HepG2 (cell line): ENCODE data around the gene C5. TPM values are rescaled to one million over a fixed set of nuclear protein-coding genes. Genes with fewer than 3 reads are reported as not detected.

Experiments used
- ATAC-seq: fragments of 200-7000 bp; cut with Tn5 transposase; 3 replicates; pipeline ENCODE4 v1.9.1; 2020; ENCODE audit warnings: mild to moderate bottlenecking, moderate library complexity
- BruUV-seq: library from RNA; stranded (reverse); fragments of 400-500 nt; replicated peaks from 2 replicates; lab custom pipeline; 2021; lab: Mats Ljungman, UMichigan
- CTCF ChIA-PET: fragments of 300-600 bp; formaldehyde crosslinking; extraction: SDS; loops from one replicate; lab custom pipeline; 2021; ENCODE audit warnings: low total read pairs, inconsistent platforms, low intra/inter-chr PET ratio; lab: Yijun Ruan, JAX
- POLR2A ChIA-PET: fragments of 350-600 bp; sonication (Branson Sonifier 250); formaldehyde crosslinking; loops from one replicate; lab custom pipeline; 2020; ENCODE audit warnings: antibody characterized with exemption, inconsistent platforms; lab: Yijun Ruan, JAX
- DNase-seq: peaks from one replicate; pipeline ENCODE4 v3.0.0-alpha.2; 2015; ENCODE audit warnings: low spot score
- FAIRE-seq: peaks from 3 replicates; lab custom pipeline; 2011; peaks lifted over from hg19 to GRCh38; lab: Jason Lieb, UNC
- H2AFZ ChIP-seq: one replicate; pipeline ENCODE4 v1.6.1; 2011; ENCODE audit warnings: low read length, inconsistent platforms
- H3K27ac ChIP-seq: fragments of 300-600 bp; 3 replicates; pipeline ENCODE4 v1.8.0; 2011; ENCODE audit warnings: mixed run types, mild to moderate bottlenecking, mixed read lengths, low read length, inconsistent platforms; ENCODE audit not compliant: insufficient read depth; ENCODE audit errors: extremely low read length
- H3K27me3 ChIP-seq, 2 experiments: fragments of 200-600 bp in 1 of 2; 2 replicates in 1 of 2; 3 replicates in 1 of 2; pipeline versions ENCODE4 v1.6.0 to v1.8.0; 2011; ENCODE audit warnings: low read length in 2 of 2, mild to moderate bottlenecking in 2 of 2, moderate library complexity in 2 of 2, inconsistent platforms in 1 of 2; ENCODE audit not compliant: insufficient read depth in 2 of 2, control insufficient read depth in 1 of 2
- H3K36me3 ChIP-seq, 2 experiments: fragments of 200-600 bp in 1 of 2; replicated peaks in 1 of 2; 2 replicates in 1 of 2; 3 replicates in 1 of 2; pipeline versions ENCODE4 v1.5.1 to v1.8.0; 2011; ENCODE audit warnings: low read length in 2 of 2, inconsistent platforms in 1 of 2; ENCODE audit not compliant: insufficient read depth in 2 of 2, control insufficient read depth in 1 of 2
- H3K4me1 ChIP-seq: 2 replicates; pipeline ENCODE4 v1.5.1; 2012; ENCODE audit warnings: low read length, inconsistent platforms; ENCODE audit not compliant: insufficient read depth
- H3K4me2 ChIP-seq: 2 replicates; pipeline ENCODE4 v1.6.0; 2011; ENCODE audit warnings: low read depth, low read length, inconsistent platforms
- H3K4me3 ChIP-seq, 3 experiments: fragments of 200-600 bp in 1 of 3; sonication (generic), shearing (Covaris generic) in 1 of 3; replicated peaks in 1 of 3; 2 replicates each; pipeline ENCODE4 v1.5.1; 2011 to 2016; ENCODE audit warnings: low read length in 3 of 3, inconsistent platforms in 2 of 3, low read depth in 2 of 3, mild to moderate bottlenecking in 2 of 3, control low read depth in 1 of 3, mixed read lengths in 1 of 3; ENCODE audit not compliant: insufficient read depth in 1 of 3
- H3K79me2 ChIP-seq: one replicate; pipeline ENCODE4 v1.6.1; 2011; ENCODE audit warnings: low read length, inconsistent platforms; ENCODE audit not compliant: insufficient read depth
- H3K9ac ChIP-seq: 2 replicates; pipeline ENCODE4 v1.6.0; 2011; ENCODE audit warnings: mild to moderate bottlenecking, low read depth, low read length, inconsistent platforms; ENCODE audit not compliant: insufficient read depth
- H3K9me3 ChIP-seq: 2 replicates; pipeline ENCODE4 v1.5.1; 2012; ENCODE audit warnings: mild to moderate bottlenecking, low read length
- H4K20me1 ChIP-seq: 2 replicates; pipeline ENCODE4 v1.6.0; 2011; ENCODE audit warnings: inconsistent platforms, mild to moderate bottlenecking, low read length, moderate library complexity; ENCODE audit not compliant: insufficient read depth
- GATAD2A ChIP-seq: IDR thresholded peaks from 2 replicates; pipeline ENCODE4 v1.6.1; 2016
- KAT2B ChIP-seq: fragments of 150-350 bp; IDR thresholded peaks from 2 replicates; pipeline ENCODE4 v1.6.1; 2014; ENCODE audit warnings: low read depth, low read length, borderline replicate concordance
- MAFK ChIP-seq, 2 experiments: IDR thresholded peaks in 1 of 2; conservative IDR thresholded peaks in 1 of 2; 2 replicates each; pipeline ENCODE4 v1.6.1; 2011; ENCODE audit warnings: improper control_type of control experiment in 2 of 2, low read length in 2 of 2
- NFIC ChIP-seq: IDR thresholded peaks from 2 replicates; pipeline ENCODE4 v1.6.1; 2012; ENCODE audit warnings: mild to moderate bottlenecking, low read length, inconsistent platforms
- PATZ1 ChIP-seq: sonication (generic); formaldehyde crosslinking; IDR thresholded peaks from 2 replicates; pipeline ENCODE4 v1.4.0; 2020; ENCODE audit warnings: missing genetic modification reagents
- SIN3A ChIP-seq: IDR thresholded peaks from 2 replicates; pipeline ENCODE4 v1.6.1; 2011; ENCODE audit warnings: low read depth, mild to moderate bottlenecking, control low read depth, low read length, borderline replicate concordance
- SMYD3 ChIP-seq: sonication (generic); formaldehyde crosslinking; IDR thresholded peaks from 2 replicates; pipeline ENCODE4 v1.8.1; 2023; ENCODE audit warnings: mild to moderate bottlenecking, missing genetic modification reagents
- SNRNP70 ChIP-seq: fragments of 200-400 bp; formaldehyde crosslinking; IDR thresholded peaks from 2 replicates; pipeline ENCODE4 v1.6.1; 2017; ENCODE audit warnings: mild to moderate bottlenecking, low read depth, low read length, moderate library complexity
- SRSF1 ChIP-seq: fragments of 200-400 bp; formaldehyde crosslinking; optimal IDR thresholded peaks from 2 replicates; pipeline ENCODE3; 2017; ENCODE audit warnings: mild to moderate bottlenecking, low read depth, low read length, moderate library complexity
- ZBTB33 ChIP-seq: sonication (generic); formaldehyde crosslinking; IDR thresholded peaks from 2 replicates; pipeline ENCODE4 v1.4.0; 2020; ENCODE audit warnings: missing genetic modification reagents
- ZFX ChIP-seq: sonication (generic); formaldehyde crosslinking; IDR thresholded peaks from 2 replicates; pipeline ENCODE4 v1.4.0; 2020; ENCODE audit warnings: mild to moderate bottlenecking, low read depth, missing genetic modification reagents, moderate library complexity
- ZNF335 ChIP-seq: sonication (generic); formaldehyde crosslinking; IDR thresholded peaks from 2 replicates; pipeline ENCODE4 v1.4.0; 2020; ENCODE audit warnings: missing genetic modification reagents
- ZNF34 ChIP-seq: sonication (generic); formaldehyde crosslinking; IDR thresholded peaks from 2 replicates; pipeline ENCODE4 v1.4.0; 2020; ENCODE audit warnings: mild to moderate bottlenecking, missing genetic modification reagents, borderline replicate concordance
- ZNF496 ChIP-seq: sonication (generic); formaldehyde crosslinking; IDR thresholded peaks from 2 replicates; pipeline ENCODE4 v1.8.1; 2023; ENCODE audit warnings: mild to moderate bottlenecking, moderate library complexity, missing genetic modification reagents; ENCODE audit not compliant: insufficient replicate concordance
- ZNF547 ChIP-seq: sonication (generic); formaldehyde crosslinking; IDR thresholded peaks from 2 replicates; pipeline ENCODE4 v1.5.1; 2020; ENCODE audit warnings: mild to moderate bottlenecking, missing genetic modification reagents
- WGBS: methylation state at CpG from one replicate; pipeline ENCODE4 v1.1.6; 2017; ENCODE audit warnings: low lambda C conversion rate; 5-methylcytosine and 5-hydroxymethylcytosine counted together
- in situ Hi-C: cut with HindIII; loops from 2 replicates; pipeline ENCODE4 v1.10.0; 2017; ENCODE audit warnings: low pct_unique_long_range_greater_than_20kb; ENCODE audit not compliant: extremely low pct_ligation_motif_present
- intact Hi-C: fragments of 100-400 bp; cut with micrococcal nuclease; formaldehyde crosslinking; loops from one replicate; pipeline ENCODE4 v1.10.0; 2022; ENCODE audit not compliant: unreplicated experiment
- polyA plus RNA-seq, 8 experiments: library from polyadenylated mRNA; depleted of rRNA in 3 of 8; stranded (reverse) in 7 of 8; unstranded in 1 of 8; fragments of >200 nt; fragmentation: Illumina TruSeq in 4 of 8; extraction: Trizol in 4 of 8; gene quantifications; 2 replicates each; pipeline versions ENCODE4 v1.2.1 to v1.2.3, GENCODE V29; 2011 to 2016; ENCODE audit warnings: low read depth in 4 of 8, missing spikeins in 1 of 8, mixed read lengths in 1 of 8; ENCODE audit not compliant: insufficient read depth in 1 of 8
- total RNA-seq, 5 experiments: library from RNA; depleted of rRNA; stranded (reverse); fragments of >200 nt; fragmentation: Illumina TruSeq; extraction: Trizol; gene quantifications; 2 replicates each; pipeline ENCODE4 v1.2.3, GENCODE V29; 2016; ENCODE audit warnings: low read depth in 1 of 5
- TF ChIP-seq, protein P1 (sequence below): IDR thresholded peaks from 2 replicates; pipeline ENCODE4 v1.6.1; 2016
- TF ChIP-seq, protein P2 (sequence below): fragments of 450-650 bp; IDR thresholded peaks from 2 replicates; pipeline ENCODE4 v1.6.1; 2016

The C5 gene
- total and polyA plus RNA-seq, 2 of the 13 experiments (the other 11 are each of a cell fraction or from before 2014, with no cell fraction given): 57.6 to 192 TPM

- H4K20me1 ChIP-seq: no peaks in the 10 kb centered on the region
- ATAC-seq (no peak), FAIRE-seq (no peak), DNase-seq (no peak)
- 88% methylated on average over 8 of the region's 8 CpGs for WGBS
- H3K9me3 ChIP-seq: no peaks in the 10 kb centered on the region
- H3K27ac ChIP-seq: no peak overlapping the region
- POLR2A ChIA-PET: no interaction called here
- H3K4me3 ChIP-seq: no peak overlapping the region
- H3K36me3 ChIP-seq: peaks cover 16 to 34% of the 10 kb centered on the region in 2 experiments
- BruUV-seq: no TSS peak
- no peak overlapping the region for H3K4me2 ChIP-seq
- in situ Hi-C loops (no loop called here), intact Hi-C loops (no loop called here)
- H3K9ac ChIP-seq: no peak overlapping the region
- no peaks in the 10 kb centered on the region for H3K27me3 ChIP-seq
- no peak overlapping the region for H2AFZ ChIP-seq
- no peaks in the 10 kb centered on the region for H3K4me1 ChIP-seq
- no peaks in the 10 kb centered on the region for H3K79me2 ChIP-seq
- CTCF ChIA-PET: no interaction called here
- no peak for TF ChIP-seq GATAD2A (CRISPR knock-in tag)
- TF ChIP-seq ZNF335 (CRISPR knock-in tag): no peak
- TF ChIP-seq ZFX (CRISPR knock-in tag): no peak
- TF ChIP-seq ZNF547: no peak
- no peak for TF ChIP-seq ZNF34 (CRISPR knock-in tag)
- no peak for TF ChIP-seq MAFK (conservative IDR thresholded peaks at IDR 0.05 in 1 of 2, IDR thresholded peaks at IDR 0.05 in 1 of 2; ENCODE audit: low read length in 2 of 2)
- no peak for TF ChIP-seq SNRNP70
- no peak for TF ChIP-seq KAT2B
- TF ChIP-seq PATZ1: no peak
- no peak for TF ChIP-seq ZBTB33
- TF ChIP-seq SMYD3 (CRISPR knock-in tag): no peak
- no peak for TF ChIP-seq SRSF1
- no peak for TF ChIP-seq ZNF496 (CRISPR knock-in tag)
- TF ChIP-seq SIN3A: no peak
- TF ChIP-seq, protein P1, sequence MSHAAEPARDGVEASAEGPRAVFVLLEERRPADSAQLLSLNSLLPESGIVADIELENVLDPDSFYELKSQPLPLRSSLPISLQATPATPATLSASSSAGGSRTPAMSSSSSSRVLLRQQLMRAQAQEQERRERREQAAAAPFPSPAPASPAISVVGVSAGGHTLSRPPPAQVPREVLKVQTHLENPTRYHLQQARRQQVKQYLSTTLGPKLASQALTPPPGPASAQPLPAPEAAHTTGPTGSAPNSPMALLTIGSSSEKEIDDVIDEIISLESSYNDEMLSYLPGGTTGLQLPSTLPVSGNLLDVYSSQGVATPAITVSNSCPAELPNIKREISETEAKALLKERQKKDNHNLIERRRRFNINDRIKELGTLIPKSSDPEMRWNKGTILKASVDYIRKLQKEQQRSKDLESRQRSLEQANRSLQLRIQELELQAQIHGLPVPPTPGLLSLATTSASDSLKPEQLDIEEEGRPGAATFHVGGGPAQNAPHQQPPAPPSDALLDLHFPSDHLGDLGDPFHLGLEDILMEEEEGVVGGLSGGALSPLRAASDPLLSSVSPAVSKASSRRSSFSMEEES (CRISPR knock-in tag): no peak
- TF ChIP-seq, protein P2, sequence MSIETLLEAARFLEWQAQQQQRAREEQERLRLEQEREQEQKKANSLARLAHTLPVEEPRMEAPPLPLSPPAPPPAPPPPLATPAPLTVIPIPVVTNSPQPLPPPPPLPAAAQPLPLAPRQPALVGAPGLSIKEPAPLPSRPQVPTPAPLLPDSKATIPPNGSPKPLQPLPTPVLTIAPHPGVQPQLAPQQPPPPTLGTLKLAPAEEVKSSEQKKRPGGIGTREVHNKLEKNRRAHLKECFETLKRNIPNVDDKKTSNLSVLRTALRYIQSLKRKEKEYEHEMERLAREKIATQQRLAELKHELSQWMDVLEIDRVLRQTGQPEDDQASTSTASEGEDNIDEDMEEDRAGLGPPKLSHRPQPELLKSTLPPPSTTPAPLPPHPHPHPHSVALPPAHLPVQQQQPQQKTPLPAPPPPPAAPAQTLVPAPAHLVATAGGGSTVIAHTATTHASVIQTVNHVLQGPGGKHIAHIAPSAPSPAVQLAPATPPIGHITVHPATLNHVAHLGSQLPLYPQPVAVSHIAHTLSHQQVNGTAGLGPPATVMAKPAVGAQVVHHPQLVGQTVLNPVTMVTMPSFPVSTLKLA: no peak
- no peak for TF ChIP-seq NFIC
These were observed 99.4 kb downstream of the C5 start for GRCh38 chr9:120950421-120951388.
